ENCODE results near the gene BBX.
"Not testable (repeated sequence)": the region's sequence is repeated elsewhere in the genome, so short reads cannot be mapped to it uniquely, and the experiment has no call there.

The BBX gene

DNA sequence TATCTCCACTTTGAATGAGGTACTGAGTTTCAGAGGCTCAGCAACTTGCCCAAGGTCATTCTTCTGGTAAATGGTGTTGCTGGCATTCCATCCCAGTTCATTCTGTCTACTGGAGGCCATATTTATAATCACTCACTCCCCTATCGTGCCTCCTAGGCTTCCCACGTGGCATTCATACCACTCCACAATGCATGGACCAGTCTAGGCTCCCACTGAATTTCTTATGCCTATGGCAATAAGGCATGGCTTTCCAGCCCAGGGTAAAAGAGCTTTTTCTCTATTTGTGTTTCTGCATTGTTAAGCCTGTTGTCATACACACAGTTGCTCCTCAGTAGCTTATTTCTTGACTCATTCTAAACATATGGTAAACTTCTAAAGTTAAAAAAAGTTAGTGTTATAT is 19.9 kb downstream of the BBX start:
- DNase-seq (ENCODE audit: low read depth) = no peak

- no peak for DNase-seq (ENCODE audit: low read depth)
Measured at GRCh38 chr3:107543666-107544065, 20.9 kb downstream of the BBX start.

GRCh38 chr3:107545680-107546120 is 22.9 kb downstream of the BBX start:
- no peak for DNase-seq (ENCODE audit: low read depth)

- DNase-seq (ENCODE audit: low read depth) = no peak
Measured at GRCh38 chr3:107548601-107549000, 25.8 kb downstream of the BBX start.

DNA sequence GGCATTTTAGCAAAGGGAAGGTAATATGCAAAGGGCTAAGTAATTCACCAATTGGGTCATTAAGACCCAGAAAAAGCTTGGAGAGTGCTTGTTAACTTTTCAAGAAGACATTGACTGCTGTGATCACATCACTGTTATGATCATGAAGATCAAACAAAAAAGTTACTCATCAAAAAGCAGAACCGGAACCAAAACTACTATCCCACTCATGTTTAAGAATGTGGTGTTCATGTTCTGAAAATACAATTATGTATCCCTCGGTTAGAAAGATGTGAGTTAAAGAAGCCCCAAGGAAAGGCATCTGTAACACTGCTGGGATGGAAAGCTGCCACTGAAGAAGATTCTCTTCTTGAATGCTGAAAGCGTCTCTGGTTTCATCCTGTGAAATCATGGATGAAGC is 32.6 kb downstream of the BBX start:
- no peak for DNase-seq (ENCODE audit: low read depth)

GRCh38 chr3:107557743-107558142 is 35.0 kb downstream of the BBX start:
- DNase-seq (ENCODE audit: low read depth) = no peak

DNA sequence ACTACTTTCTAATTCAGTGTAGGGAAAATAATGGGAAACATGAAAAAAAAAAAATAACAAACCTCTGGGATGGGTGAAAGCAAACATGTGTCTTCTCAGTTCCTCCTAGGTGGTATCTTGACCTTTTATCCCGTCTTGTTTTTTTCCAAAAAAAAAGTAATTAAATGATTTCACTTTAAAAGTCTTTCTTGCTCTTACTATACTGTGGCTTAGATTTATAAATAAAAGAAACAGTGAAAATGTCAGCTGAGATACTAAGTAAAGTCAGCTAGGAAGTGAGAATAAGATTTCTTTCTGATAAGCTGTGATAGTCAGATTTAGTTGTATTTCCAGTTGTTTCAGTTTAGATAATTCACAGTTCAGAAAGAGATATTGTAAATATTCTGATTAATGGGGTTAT is 37.4 kb downstream of the BBX start:
- DNase-seq (ENCODE audit: low read depth) = no peak

DNA sequence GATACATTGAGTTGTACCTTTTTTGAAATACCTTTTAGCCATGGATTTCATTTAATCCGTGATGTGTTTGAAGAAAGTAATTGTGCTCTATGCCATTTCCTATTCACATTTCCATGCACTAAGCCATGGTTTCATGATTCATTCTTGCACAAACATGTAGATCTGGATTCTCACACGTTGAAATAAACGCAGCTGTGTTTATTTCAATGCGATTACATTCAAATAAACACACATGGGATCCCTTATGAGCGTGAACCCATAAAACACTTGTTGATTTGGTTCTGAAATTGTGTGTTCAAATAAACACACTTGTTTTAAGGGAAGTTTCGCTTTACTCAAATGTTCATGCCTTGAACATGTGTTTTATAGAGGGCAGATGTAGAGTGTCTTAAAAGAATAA is 39.2 kb downstream of the BBX start:
- no peak for DNase-seq (ENCODE audit: low read depth)

- no peak for DNase-seq (ENCODE audit: low read depth)
Measured at GRCh38 chr3:107562969-107563529, 40.3 kb downstream of the BBX start.

DNA sequence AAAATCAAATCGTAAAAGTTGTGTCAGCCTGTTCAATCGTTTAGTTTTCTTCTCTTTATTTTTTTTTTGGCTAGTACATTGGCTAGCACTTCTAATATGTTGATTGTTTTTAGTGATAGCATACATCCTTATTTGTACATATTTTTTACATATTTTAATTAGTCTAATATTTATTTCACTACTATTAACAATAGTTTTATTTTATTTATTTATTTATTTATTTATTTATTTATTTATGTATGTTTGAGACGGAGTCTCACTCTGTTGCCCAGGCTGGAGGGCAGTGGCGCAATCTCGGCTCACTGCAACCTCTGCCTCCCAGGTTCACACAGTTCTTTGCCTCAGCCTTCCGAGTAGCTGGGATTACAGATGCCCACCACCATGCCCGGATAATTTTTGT is 42.5 kb downstream of the BBX start:
- DNase-seq (ENCODE audit: low read depth) = not testable (repeated sequence)

DNA sequence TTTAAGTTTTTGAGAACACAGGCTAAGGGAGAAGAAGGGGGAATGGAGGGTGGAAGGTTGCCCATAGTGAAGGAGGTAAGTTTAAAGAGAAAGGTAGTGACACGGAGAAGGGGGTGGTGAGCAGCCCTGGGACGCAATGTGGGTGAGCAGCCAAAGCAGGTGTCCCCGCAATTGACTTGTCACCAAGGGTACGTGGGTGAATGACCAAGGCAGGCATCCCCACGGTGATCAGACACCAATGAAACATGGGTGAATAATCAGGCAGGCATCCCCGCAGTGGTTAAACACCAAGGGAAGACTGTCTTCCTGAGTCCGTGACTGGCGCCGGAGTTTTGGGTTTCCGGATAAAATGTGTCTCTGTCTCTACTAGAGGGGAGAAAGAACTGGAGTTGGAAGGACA is 48.3 kb downstream of the BBX start:
- not testable (repeated sequence) for DNase-seq (ENCODE audit: low read depth)

DNA sequence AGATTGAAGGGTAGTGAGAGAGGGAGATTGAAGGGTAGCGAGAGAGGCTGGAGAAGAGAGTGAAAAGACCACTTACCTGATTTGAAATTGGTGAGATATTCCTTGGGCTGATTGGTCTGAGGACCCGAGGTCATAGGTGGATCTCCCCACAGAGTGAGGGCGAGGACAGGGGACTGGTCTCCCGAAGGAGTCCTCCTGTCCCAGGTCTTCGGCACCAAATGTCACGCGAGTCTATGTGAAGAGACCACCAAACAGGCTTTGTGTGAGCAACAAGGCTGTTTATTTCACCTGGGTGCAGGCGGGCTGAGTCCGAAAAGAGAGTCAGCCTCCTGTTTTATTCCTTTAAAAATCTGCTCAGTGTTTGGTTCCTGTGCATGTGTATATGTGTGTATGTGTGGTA is 48.7 kb downstream of the BBX start:
- DNase-seq (ENCODE audit: low read depth) = not testable (repeated sequence)

DNA sequence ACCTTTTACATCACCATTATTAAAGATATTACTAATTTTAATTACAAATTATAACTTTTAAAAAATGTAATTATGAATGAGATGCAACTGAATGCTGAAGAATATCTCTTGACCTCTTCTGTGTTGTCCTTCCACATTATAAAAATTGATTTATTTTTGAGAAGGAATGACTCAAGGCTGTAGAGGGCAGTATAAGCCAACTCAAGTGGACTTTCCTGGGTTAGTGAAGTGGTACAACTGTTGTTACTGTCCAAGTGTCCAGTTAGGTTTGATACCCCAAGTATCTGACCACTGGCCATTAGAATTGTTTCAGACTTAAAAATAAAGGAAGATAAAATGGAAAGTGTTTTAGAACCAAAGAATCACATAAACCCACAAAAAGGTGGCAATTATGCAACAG is 51.9 kb downstream of the BBX start:
- no peak for DNase-seq (ENCODE audit: low read depth)

GRCh38 chr3:107578091-107578490 is 55.3 kb downstream of the BBX start:
- DNase-seq (ENCODE audit: low read depth) = no peak

GRCh38 chr3:107578523-107578922 is 55.8 kb downstream of the BBX start:
- no peak for DNase-seq (ENCODE audit: low read depth)

DNA sequence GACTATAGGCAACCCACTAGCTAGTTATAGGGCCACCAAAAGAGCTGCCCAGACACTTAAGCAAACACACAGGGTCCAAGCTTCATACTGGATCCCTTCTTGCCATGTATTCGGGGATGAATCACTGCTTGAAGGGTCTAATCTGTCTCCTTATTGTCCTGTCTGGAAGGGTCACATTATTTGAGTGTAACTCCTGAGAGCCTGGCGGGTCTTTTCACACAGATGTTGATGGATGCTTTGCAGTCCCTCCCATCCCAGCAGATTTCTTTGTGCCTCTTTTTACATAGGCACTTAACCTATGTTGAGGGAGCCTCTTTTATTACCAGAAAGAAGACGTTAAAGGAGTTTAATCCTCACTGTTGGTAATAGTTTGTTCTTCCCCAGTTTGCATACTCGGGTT is 56.6 kb downstream of the BBX start:
- DNase-seq (ENCODE audit: low read depth) = no peak

DNA sequence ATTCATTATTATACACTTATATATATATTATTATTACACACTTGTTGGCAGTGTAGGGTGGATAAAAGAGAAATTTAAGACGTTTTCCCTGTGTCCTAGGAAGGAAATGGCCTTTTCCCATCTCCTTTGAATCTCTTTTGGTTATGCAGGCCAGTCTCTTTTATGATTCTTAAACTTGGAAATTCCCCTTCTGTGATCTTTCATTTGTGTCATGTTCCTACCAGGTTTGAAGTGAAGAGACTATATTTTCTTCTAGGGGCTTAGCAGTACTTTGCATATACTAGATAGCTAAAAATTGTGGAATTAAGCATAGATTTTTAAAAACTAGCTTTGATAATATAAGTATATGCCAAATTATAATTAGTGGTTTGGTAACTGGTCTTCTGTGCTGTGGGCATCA is 58.5 kb downstream of the BBX start:
- DNase-seq (ENCODE audit: low read depth) = no peak

DNA sequence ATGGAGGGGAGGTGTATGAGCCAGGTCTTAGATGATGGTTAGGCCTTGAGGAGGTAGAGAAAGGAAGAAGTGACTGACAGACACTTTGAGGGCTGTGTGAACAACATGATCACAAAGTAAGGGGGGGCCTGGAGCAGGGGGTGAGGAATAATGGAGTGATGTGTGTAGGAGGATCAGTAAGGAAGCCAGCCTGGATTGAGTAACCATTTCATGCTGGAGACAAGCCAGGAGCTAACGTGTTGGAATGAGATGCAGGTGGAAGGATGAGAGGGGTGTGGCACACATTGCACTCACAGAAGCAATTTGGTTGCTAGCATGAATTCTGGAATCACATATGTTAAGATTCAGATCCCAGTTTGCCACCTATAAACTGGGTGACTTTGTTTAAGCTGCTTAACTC is 65.5 kb downstream of the BBX start:
- DNase-seq (ENCODE audit: low read depth) = no peak

GRCh38 chr3:107589454-107589853 is 66.7 kb downstream of the BBX start:
- DNase-seq (ENCODE audit: low read depth) = no peak

- no peak for DNase-seq (ENCODE audit: low read depth)
Measured at GRCh38 chr3:107590786-107591185, 68.0 kb downstream of the BBX start.

- no peak for DNase-seq (ENCODE audit: low read depth)
Measured at GRCh38 chr3:107592073-107592472, 69.3 kb downstream of the BBX start.

- no peak for DNase-seq (ENCODE audit: low read depth)
Measured at GRCh38 chr3:107594870-107595269, 72.1 kb downstream of the BBX start.

GRCh38 chr3:107596639-107597038 is 73.9 kb downstream of the BBX start:
- DNase-seq (ENCODE audit: low read depth) = no peak

DNA sequence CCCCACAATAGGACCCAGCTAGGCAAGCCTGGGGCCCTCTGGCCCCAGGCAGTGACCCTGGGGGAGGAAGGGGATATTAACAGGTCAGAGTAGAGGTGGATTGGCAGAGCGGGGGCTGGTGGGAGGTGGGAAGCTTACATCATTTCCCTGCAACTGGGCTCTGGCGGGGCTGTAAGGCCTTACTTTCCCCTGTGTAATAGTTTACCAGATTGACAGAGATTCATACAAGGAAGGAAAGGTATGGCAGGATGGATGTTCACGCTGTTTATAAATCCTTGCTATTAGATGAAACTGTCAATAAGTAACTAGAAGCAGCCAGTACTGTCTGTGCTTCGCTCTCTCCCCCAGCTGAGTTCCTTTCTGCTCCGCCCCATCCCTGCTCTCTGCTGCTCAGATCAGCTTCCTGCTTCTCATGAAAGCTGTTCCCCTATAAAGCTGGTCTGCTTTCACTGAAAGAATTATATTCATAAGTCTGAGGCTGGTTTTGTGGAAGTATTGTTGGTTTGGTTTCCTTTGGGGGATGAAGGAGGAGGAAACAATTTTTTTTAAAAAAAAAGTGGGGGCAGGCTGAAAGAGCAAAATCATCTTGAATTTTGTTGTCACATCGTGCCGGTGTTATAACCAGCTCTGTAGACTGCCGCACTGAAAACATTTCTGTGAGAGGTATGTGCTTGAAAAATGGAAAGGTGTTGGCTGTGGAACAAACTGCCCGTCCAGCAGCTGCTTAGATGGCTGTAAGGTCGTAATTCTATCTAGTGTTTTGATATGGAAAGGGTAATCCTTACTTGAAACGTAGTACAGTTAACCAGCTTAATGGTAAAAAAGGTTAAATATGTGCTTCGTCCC is 76.4 kb downstream of the BBX start:
- peak; percentile 4 for DNase-seq (ENCODE audit: low read depth)

Data from T-helper 22 cell (primary cell).